Activated CD4-positive, alpha-beta memory T cell treated with anti-CD3 and anti-CD28 coated beads, Interleukin-2, amount 10 ng/mL, durations not matched to agents 7 days and 5 days (primary cell): ENCODE data around the gene EXOC2. TPM values are rescaled to one million over a fixed set of nuclear protein-coding genes. Genes with fewer than 3 reads are reported as not detected.
"Not testable (repeated sequence)": the region's sequence is repeated elsewhere in the genome, so short reads cannot be mapped to it uniquely, and the experiment has no call there.

Experiments
- CTCF ChIA-PET: fragments of 350-600 bp; sonication (Branson Sonifier 250); formaldehyde crosslinking; loops from one replicate; lab custom pipeline; 2021; ENCODE audit warnings: antibody characterized with exemption, inconsistent platforms; lab: Charles Lee
- POLR2A ChIA-PET: fragments of 350-600 bp; sonication (Branson Sonifier 250); formaldehyde crosslinking; loops from one replicate; lab custom pipeline; 2021; ENCODE audit warnings: antibody characterized with exemption; lab: Charles Lee
- DNase-seq: peaks from one replicate; pipeline ENCODE4 v3.0.0-alpha.2; 2020
- H3K27ac Mint-ChIP-seq: one replicate; pipeline ENCODE4 v1.8.0; 2021; ENCODE audit warnings: mild to moderate bottlenecking, mixed read lengths
- H3K27me3 Mint-ChIP-seq: one replicate; pipeline ENCODE4 v1.8.0; 2021; ENCODE audit warnings: mixed read lengths
- H3K36me3 Mint-ChIP-seq: one replicate; pipeline ENCODE4 v1.8.0; 2021; ENCODE audit warnings: low read depth, mixed read lengths
- H3K4me1 Mint-ChIP-seq: one replicate; pipeline ENCODE4 v1.8.0; 2021; ENCODE audit warnings: mixed read lengths
- H3K4me3 Mint-ChIP-seq: one replicate; pipeline ENCODE4 v1.8.0; 2021; ENCODE audit warnings: mild to moderate bottlenecking, mixed read lengths
- H3K9me3 Mint-ChIP-seq: one replicate; pipeline ENCODE4 v1.8.0; 2021; ENCODE audit warnings: mixed read lengths
- total RNA-seq, 2 experiments: library from RNA; stranded (reverse); gene quantifications; one replicate each; pipeline ENCODE4 v1.2.3, GENCODE V29; 2021

Gene EXOC2
- total RNA-seq, 2 experiments from 2014 or later: 31.9 to 35.7 TPM

DNA sequence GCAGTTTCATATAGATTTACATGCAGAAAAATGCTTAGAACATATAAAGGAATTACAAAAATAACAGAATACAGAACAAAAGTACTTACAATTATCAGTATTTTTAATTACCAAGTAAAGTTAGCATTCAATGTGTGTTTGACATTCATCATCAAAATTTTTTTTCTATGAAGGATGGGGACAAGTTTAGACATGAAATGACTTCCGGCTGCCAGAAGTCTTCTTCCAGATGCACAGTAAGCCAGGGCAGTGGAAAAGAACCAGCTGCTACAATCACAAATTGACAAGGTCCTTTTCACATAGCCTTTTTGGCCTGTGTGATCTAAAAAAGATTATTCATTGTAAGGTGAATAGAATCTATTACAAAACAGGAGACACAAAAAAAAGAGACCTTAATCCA lies 109.8 kb downstream of the EXOC2 start:
- Mint-ChIP-seq H3K9me3 (no peaks in the 10 kb centered on the region), H3K27me3 (no peaks in the 10 kb centered on the region), H3K4me3 (no peak overlapping the region), H3K36me3 (no peaks in the 10 kb centered on the region), H3K4me1 (peaks cover 39% of the 10 kb centered on the region), H3K27ac (no peak overlapping the region)
- no peak for DNase-seq
- ChIA-PET POLR2A (interaction anchor here (1.2 to 2.3 kb wide), 3 partner anchors 8 to 361 kb away, joined by 3 to 14 read pairs (median 5); partner anchors contain the start of gene IRF4), CTCF (interaction anchor here (1.1 to 4.2 kb wide), 3 partner anchors 11 to 179 kb away, joined by 3 to 32 read pairs (median 3); no protein-coding TSS in a partner anchor)

DNA sequence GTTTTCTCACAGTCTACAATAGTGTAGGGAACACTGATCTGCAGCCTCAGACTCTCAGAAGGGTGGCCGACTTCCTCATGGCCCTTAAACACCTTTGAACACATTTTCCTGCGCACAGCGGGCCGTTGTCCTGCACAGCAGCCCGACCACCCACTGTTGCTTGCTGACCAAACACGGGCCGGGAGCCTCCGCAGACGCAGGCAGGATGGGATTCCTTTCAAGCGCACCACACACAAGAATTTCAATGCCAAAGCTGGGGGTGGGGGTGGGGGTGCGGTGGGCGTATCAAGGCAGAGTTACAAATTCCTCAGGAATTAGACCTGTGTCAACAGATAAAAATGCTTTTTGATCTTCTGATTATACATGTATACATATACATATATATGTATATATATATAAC lies 110.6 kb downstream of the EXOC2 start:
- ChIA-PET POLR2A (interaction anchor here (1.2 to 2.3 kb wide), 3 partner anchors 9 to 361 kb away, joined by 3 to 14 read pairs (median 5); partner anchors contain the start of gene IRF4), CTCF (interaction anchor here (4.2 kb wide), 1 partner anchor 11 kb away, joined by 32 read pairs; no protein-coding TSS in a partner anchor)
- H3K4me1 Mint-ChIP-seq: peaks cover 45% of the 10 kb centered on the region
- no peaks in the 10 kb centered on the region for H3K9me3 Mint-ChIP-seq
- DNase-seq: no peak
- peak overlapping the region; percentile 47 for H3K27ac Mint-ChIP-seq
- peak overlapping the region; percentile 48 for H3K4me3 Mint-ChIP-seq
- H3K27me3 Mint-ChIP-seq: no peaks in the 10 kb centered on the region
- H3K36me3 Mint-ChIP-seq: no peaks in the 10 kb centered on the region

DNA sequence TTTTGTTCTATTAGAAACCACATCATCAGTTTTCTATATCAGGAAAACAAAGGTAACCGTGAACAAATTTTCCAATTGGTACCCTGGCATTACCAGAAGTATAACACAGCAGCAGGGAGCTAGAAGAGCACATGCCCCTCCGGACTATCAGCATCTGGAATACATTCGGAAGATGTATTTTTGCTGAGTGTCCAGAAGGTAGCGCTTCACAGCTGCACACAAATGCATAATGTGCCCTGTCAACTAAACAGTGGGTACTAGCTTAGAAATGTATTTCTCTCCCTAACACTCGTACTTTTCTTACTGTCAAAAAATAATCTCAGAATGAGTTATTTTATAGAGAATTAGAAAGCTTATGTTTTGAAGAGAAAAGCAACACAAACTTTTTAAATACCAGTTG lies 113.6 kb downstream of the EXOC2 start:
- Mint-ChIP-seq H3K27ac (no peak overlapping the region), H3K36me3 (peaks cover 21% of the 10 kb centered on the region), H3K27me3 (no peaks in the 10 kb centered on the region), H3K4me1 (peaks cover 44% of the 10 kb centered on the region), H3K4me3 (no peak overlapping the region), H3K9me3 (peaks cover 5% of the 10 kb centered on the region)
- DNase-seq: no peak
- CTCF ChIA-PET: interaction anchor here (0.7 to 2.3 kb wide), 4 partner anchors 10 to 15 kb away, joined by 3 to 8 read pairs (median 4); no protein-coding TSS in a partner anchor
- POLR2A ChIA-PET: interaction anchor here (1.2 to 2.8 kb wide), 2 partner anchors 174 to 188 kb away, joined by 4 to 9 read pairs; partner anchors contain the start of gene IRF4

DNA sequence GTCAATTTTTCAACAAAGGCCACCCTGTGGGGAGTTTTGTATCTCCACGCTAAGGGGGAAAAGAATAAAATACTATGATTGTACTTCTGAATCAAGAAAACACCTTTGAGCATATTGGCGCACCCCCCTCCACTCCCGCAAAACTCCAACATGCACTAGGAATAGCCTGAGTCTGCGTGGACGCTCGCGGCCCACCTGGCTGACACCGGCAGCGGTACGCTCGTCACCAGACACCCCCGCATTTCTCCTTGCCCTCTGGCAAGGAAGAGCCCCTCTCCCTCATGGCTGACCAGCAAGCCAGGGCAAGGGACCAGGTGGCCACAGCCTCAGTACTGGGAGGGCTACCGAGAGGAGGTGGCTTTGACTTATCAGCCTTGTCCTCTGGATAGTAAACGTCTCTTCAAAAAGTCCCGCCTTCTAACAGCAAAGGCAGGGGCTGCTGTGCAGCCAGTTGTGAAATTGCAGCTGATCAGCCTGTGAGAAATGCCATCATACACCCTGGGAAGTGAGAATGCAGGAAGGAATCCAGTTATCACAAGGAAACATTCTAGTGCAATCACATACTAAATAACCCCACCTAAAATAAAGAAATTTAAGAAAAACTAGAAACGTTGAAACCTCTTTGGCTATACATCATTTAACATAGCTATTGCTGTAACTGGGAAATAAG lies 120.2 kb downstream of the EXOC2 start:
- Mint-ChIP-seq H3K27me3 (no peaks in the 10 kb centered on the region), H3K9me3 (peaks cover 5% of the 10 kb centered on the region), H3K4me3 (no peak overlapping the region), H3K4me1 (peaks cover 46% of the 10 kb centered on the region), H3K27ac (no peak overlapping the region), H3K36me3 (peaks cover 59% of the 10 kb centered on the region)
- CTCF ChIA-PET: interaction anchor here (0.9 to 1.1 kb wide), 2 partner anchors 21 to 181 kb away, joined by 3 read pairs; no protein-coding TSS in a partner anchor
- POLR2A ChIA-PET: interaction anchor here (1.0 kb wide), 1 partner anchor 140 kb away, joined by 3 read pairs; no protein-coding TSS in a partner anchor
- no peak for DNase-seq

DNA sequence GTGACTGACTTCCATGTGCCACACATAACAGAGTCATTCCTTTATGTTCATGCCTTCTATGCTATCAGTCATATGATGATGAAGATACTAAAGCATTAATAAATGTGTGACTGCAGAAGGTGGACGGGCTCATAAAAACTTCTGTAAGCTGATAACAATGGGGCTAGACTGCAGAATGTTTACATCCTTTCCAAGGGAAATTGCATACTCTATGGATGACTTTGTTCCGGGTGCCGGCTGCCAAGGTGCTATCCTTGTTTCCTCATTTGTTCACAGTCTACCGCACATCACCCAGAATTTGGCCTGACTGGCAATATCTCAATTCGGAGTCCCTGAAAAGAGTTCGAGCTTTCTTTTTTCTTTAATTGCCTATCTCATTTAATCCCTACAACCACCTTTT lies 121.0 kb downstream of the EXOC2 start:
- no peak overlapping the region for H3K4me3 Mint-ChIP-seq
- no peaks in the 10 kb centered on the region for H3K27me3 Mint-ChIP-seq
- no peak for DNase-seq
- CTCF ChIA-PET: interaction anchor here (1.1 kb wide), 1 partner anchor 180 kb away, joined by 3 read pairs; no protein-coding TSS in a partner anchor
- peaks cover 5% of the 10 kb centered on the region for H3K9me3 Mint-ChIP-seq
- no peak overlapping the region for H3K27ac Mint-ChIP-seq
- peaks cover 42% of the 10 kb centered on the region for H3K4me1 Mint-ChIP-seq
- H3K36me3 Mint-ChIP-seq: peaks cover 62% of the 10 kb centered on the region
- POLR2A ChIA-PET: interaction anchor here (1.0 to 3.4 kb wide), 2 partner anchors 13 to 140 kb away, joined by 3 to 11 read pairs; no protein-coding TSS in a partner anchor

DNA sequence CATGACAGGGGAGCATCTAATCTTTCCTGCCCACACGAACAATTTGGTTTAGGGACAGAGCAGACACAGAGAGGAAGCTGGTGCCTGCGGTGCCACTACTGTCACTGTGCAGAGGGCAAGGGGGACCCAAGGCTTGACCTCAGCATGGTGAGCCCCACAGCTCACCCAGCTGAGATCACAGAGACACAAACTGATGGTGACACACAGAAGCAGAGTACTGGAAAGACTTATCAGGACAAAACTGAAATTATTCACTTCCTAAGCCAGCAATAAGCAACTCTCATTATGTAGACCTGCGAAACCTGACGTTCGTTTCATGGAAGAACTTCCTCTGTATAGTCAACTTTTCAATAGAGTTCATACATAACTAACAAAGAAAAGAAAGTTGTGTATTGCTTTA lies 122.1 kb downstream of the EXOC2 start:
- ChIA-PET POLR2A (interaction anchor here (3.4 kb wide), 1 partner anchor 12 kb away, joined by 11 read pairs; no protein-coding TSS in a partner anchor), CTCF (no interaction called here)
- Mint-ChIP-seq H3K4me3 (no peak overlapping the region), H3K27me3 (no peaks in the 10 kb centered on the region), H3K4me1 (peaks cover 46% of the 10 kb centered on the region), H3K36me3 (peaks cover 60% of the 10 kb centered on the region), H3K9me3 (peaks cover 5% of the 10 kb centered on the region), H3K27ac (peak overlapping the region; percentile 28)
- DNase-seq: no peak

DNA sequence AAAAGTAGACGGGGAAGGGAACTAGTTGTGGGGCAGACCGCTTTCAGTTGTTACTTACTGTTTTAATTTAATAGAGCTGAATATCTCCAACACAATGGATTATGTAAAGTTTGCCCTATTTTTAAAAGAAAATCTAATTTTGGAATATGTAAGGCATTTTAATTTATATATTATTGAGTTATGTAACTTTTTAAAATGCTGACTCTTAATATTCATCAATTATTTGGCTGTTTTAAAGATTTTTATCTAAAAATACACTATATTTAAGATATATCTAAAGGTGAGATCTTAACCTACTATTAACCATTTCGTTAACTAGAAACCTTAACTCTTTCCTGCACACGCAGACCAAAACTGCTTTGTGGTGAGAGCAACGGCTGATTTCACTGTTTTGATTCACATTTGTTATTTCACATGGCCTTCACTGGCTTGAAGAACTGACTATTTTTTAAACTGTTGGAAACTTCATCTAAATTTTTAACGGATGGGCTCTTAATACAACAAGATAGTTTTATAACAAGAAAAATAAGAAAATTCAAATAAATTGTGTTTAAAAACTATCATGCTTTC lies 123.9 kb downstream of the EXOC2 start:
- ChIA-PET POLR2A (interaction anchor here (0.8 to 3.4 kb wide), 3 partner anchors 10 to 178 kb away, joined by 3 to 11 read pairs (median 3); no protein-coding TSS in a partner anchor), CTCF (interaction anchor here (0.7 to 1.1 kb wide), 5 partner anchors 10 to 380 kb away, joined by 3 to 5 read pairs (median 3); no protein-coding TSS in a partner anchor)
- H3K4me3 Mint-ChIP-seq: no peak overlapping the region
- no peaks in the 10 kb centered on the region for H3K27me3 Mint-ChIP-seq
- DNase-seq: no peak
- no peaks in the 10 kb centered on the region for H3K9me3 Mint-ChIP-seq
- peaks cover 47% of the 10 kb centered on the region for H3K4me1 Mint-ChIP-seq
- H3K36me3 Mint-ChIP-seq: peaks cover 50% of the 10 kb centered on the region
- H3K27ac Mint-ChIP-seq: peak overlapping the region; percentile 68

DNA sequence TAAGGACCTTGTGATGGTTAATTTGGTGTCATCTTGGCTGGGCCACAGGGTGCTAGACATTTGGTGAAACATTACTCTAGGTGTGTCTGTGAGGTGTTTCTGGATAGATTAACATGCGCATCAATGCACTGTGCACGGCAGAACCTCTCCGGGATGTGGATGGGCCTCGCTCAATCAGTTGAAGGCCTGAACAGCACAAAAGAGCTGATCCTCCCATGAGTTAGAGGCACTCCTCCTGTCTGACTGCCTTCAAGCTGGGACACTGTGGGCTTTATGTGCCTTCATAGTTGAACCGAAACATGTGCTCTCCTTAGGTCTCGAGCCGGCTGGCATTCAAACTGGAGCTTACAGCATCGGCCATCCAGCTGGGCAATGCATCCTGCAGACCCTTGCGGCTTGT lies 124.9 kb downstream of the EXOC2 start:
- peaks cover 50% of the 10 kb centered on the region for H3K4me1 Mint-ChIP-seq
- H3K36me3 Mint-ChIP-seq: peaks cover 49% of the 10 kb centered on the region
- POLR2A ChIA-PET: no interaction called here
- no peak for DNase-seq
- H3K27ac Mint-ChIP-seq: no peak overlapping the region
- H3K4me3 Mint-ChIP-seq: no peak overlapping the region
- no peaks in the 10 kb centered on the region for H3K9me3 Mint-ChIP-seq
- no peaks in the 10 kb centered on the region for H3K27me3 Mint-ChIP-seq
- CTCF ChIA-PET: interaction anchor here (0.7 to 1.4 kb wide), 2 partner anchors 10 to 26 kb away, joined by 3 to 5 read pairs; no protein-coding TSS in a partner anchor

DNA sequence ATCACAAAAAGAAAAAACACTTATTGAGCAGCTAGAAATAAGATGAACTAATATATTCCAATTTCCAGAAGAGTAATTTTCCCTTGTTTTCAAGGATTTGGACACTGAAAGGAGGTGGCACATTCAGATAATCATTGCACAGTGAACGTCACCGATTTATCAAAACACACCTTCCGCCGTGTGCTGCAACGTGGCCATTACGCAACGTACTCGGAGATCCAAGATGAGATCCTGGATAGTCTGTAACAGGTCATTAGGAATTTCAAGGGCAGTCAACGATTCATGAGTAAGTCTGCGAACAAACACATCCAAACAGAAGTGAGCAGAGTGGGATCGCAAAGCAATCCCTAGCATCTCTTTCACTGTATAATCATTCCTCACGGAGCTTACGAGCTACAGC lies 129.1 kb downstream of the EXOC2 start:
- ChIA-PET CTCF (no interaction called here), POLR2A (interaction anchor here (1.1 kb wide), 1 partner anchor 71 kb away, joined by 3 read pairs; no protein-coding TSS in a partner anchor)
- DNase-seq: no peak
- no peaks in the 10 kb centered on the region for H3K27me3 Mint-ChIP-seq
- H3K9me3 Mint-ChIP-seq: no peaks in the 10 kb centered on the region
- peaks cover 62% of the 10 kb centered on the region for H3K36me3 Mint-ChIP-seq
- no peak overlapping the region for H3K4me3 Mint-ChIP-seq
- H3K27ac Mint-ChIP-seq: no peak overlapping the region
- peaks cover 46% of the 10 kb centered on the region for H3K4me1 Mint-ChIP-seq

DNA sequence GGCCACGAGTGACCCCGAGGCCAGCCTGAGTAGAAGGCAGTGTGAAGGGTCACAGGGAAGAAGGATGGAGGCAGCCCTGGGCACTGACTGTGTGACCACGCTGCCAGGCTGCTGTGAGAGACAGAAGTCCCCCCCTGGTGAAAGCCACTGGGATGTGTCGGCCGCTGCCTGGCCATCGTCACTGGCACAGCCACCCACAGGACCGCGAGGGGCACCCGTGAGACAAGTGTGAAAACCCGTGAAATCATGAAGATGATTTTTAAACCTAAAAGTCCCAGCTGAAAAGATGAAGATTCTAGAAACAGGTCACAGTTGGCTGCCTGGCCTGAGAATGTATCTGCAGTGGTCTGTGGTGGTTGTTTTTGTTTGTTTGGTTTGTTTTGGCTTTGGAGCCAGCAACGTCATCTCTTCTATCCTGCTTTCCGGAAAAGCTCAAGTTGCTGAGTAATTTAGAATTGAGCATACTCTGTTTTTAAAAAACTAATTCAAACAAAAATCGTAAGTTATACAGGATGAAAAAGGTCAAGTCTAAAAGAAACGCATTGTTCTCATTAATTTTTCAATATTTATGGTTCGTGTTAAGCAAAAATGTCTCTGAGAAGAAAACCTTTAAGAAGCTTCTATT lies 130.8 kb downstream of the EXOC2 start:
- DNase-seq: no peak
- H3K27me3 Mint-ChIP-seq: no peaks in the 10 kb centered on the region
- H3K36me3 Mint-ChIP-seq: peaks cover 59% of the 10 kb centered on the region
- no peak overlapping the region for H3K27ac Mint-ChIP-seq
- ChIA-PET POLR2A (interaction anchor here (0.8 kb wide), 1 partner anchor 13 kb away, joined by 3 read pairs; no protein-coding TSS in a partner anchor), CTCF (interaction anchor here (0.5 to 1.2 kb wide), 3 partner anchors 11 to 171 kb away, joined by 3 to 4 read pairs (median 4); partner anchors contain the start of gene IRF4)
- peaks cover 46% of the 10 kb centered on the region for H3K4me1 Mint-ChIP-seq
- H3K9me3 Mint-ChIP-seq: no peaks in the 10 kb centered on the region
- no peak overlapping the region for H3K4me3 Mint-ChIP-seq

DNA sequence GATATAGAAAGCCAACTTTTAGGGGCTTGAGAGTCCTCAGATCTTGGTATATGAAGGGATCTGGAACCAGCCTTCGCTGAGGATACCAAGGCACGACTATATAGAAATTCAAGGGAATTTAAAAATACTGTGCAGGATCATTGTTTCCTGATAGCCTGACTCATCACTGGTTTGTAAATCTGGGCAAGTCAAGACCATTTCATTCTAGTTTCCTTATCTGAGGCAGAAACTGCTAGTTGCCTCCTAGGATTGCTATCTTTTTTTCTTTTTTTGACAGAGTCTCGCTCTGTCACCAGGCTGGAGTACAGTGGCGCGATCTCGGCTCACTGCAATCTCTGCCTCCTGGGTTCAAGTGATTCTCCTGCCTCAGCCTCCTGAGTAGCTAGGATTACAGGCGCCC lies 131.6 kb downstream of the EXOC2 start:
- peaks cover 47% of the 10 kb centered on the region for H3K4me1 Mint-ChIP-seq
- H3K9me3 Mint-ChIP-seq, H3K4me3 Mint-ChIP-seq, H3K27me3 Mint-ChIP-seq, CTCF ChIA-PET, DNase-seq, H3K27ac Mint-ChIP-seq, POLR2A ChIA-PET: not testable (repeated sequence)
- H3K36me3 Mint-ChIP-seq: peaks cover 57% of the 10 kb centered on the region

DNA sequence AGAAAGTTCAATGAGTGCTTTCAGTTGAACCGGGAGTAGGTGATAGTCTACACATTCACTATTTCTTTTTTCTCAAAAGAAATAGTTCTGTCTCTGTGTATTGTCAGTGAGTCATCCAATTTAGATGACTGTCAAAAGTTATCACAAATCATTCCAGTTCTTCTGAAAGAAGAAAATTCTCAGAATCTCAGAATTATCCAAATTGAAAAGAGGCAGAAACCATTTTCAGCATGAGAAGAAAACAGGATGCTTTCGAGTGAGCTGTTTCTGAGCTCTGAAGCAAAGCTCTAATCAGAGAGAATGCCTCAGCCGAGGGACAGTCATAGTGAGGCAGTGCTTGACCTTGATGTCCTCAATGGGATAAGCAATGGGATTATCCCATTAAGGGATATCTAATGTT lies 134.0 kb downstream of the EXOC2 start:
- no peak for DNase-seq
- H3K36me3 Mint-ChIP-seq: peaks cover 68% of the 10 kb centered on the region
- peak overlapping the region; percentile 53 for H3K27ac Mint-ChIP-seq
- H3K4me1 Mint-ChIP-seq: peaks cover 48% of the 10 kb centered on the region
- H3K9me3 Mint-ChIP-seq: no peaks in the 10 kb centered on the region
- no peak overlapping the region for H3K4me3 Mint-ChIP-seq
- CTCF ChIA-PET: interaction anchor here (1.0 to 3.1 kb wide), 11 partner anchors 9 to 371 kb away, joined by 3 to 26 read pairs (median 4); partner anchors contain the start of gene IRF4
- no peaks in the 10 kb centered on the region for H3K27me3 Mint-ChIP-seq
- POLR2A ChIA-PET: interaction anchor here (0.7 to 3.2 kb wide), 11 partner anchors 8 to 169 kb away, joined by 3 to 11 read pairs (median 3); partner anchors contain the start of gene IRF4
